GM12872 (cell line): ENCODE data around the gene OR2AK2.

ENCODE experiments used
- TF ChIP-seq, protein P1 (sequence below): IDR thresholded peaks from 3 replicates; pipeline ENCODE4 v1.5.1; 2011; ENCODE audit warnings: low read depth, mild to moderate bottlenecking, low read length, moderate library complexity; ENCODE audit not compliant: insufficient read depth

OR2AK2 gene

DNA sequence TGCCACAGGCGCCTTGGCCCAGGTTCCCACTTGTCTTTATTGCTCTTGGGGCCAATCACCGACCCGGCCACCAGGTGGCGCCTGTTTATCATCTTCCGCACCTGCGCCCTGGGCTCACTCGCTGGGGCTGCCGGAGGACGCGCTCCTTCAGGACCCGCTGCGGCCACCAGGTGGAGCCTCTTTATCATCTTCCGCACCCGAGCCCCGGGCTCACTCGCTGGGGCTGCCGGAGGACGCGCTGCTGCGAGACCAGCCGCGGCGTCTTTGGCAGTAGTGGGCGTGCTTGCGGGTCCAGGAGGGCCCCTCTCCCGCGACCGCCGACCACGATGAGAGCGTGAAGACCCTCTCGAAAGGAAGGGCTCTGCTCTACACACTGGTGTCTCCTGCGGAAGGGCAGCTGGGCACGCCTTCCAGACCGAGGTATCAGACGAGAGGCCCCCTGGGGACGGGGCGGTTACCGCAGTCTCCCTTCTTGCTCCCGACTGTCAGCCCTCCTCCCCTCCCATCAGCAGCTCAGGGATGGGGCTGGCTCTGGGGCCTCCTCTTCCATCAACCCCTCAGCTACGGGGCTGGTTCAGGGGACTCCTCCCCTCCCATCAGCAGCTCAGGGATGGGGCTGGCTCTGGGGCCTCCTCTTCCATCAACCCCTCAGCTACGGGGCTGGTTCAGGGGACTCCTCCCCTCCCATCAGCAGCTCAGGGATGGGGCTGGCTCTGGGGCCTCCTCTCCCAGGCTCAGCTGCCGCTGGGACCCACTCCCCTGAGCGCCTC, 27.9 kb upstream of the OR2AK2 start:
- TF ChIP-seq, protein P1, sequence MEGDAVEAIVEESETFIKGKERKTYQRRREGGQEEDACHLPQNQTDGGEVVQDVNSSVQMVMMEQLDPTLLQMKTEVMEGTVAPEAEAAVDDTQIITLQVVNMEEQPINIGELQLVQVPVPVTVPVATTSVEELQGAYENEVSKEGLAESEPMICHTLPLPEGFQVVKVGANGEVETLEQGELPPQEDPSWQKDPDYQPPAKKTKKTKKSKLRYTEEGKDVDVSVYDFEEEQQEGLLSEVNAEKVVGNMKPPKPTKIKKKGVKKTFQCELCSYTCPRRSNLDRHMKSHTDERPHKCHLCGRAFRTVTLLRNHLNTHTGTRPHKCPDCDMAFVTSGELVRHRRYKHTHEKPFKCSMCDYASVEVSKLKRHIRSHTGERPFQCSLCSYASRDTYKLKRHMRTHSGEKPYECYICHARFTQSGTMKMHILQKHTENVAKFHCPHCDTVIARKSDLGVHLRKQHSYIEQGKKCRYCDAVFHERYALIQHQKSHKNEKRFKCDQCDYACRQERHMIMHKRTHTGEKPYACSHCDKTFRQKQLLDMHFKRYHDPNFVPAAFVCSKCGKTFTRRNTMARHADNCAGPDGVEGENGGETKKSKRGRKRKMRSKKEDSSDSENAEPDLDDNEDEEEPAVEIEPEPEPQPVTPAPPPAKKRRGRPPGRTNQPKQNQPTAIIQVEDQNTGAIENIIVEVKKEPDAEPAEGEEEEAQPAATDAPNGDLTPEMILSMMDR: peak; percentile 84

DNA sequence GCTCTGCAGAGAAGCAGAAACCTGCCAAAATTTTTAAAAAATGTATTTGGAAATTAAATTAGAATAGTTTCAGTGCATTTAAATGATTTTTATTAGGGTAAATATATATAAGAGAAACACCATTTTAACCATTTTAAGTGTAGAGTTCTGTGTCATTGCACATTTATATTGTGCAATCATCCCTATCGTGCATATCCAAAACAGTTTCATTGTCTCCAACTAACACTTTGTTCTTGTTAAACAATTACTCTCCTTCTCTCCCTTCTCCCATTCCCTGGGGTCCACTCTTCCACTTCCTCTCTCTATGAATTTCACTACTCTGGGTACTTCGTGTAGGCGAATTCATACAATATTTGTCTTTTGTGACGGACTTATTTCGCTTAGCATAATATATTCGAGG, 22.4 kb upstream of the OR2AK2 start:
- TF ChIP-seq, protein P1: no peak

DNA sequence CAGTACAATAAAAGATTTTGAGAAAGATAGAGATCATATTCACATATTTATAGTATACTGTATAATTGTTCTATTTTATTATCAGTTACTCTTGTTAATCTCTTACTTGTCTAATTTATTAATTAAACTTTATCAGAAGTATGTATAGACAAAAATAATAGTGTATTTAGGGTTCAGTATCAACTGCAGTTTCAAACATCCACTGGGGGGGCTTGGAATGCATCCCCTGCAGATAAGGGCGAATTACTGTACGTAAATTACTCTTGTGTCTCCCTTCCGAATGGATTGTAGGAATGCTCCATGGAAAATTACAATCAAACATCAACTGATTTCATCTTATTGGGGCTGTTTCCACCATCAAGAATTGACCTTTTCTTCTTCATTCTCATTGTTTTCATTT, 16.5 kb upstream of the OR2AK2 start, which contains the start of gene OR2L8:
Gene OR2L8 (plus strand): TSS at position 301 of the 400 bp plus-strand sequence. CDS start 0 bp downstream, at position 301.
- TF ChIP-seq, protein P1: no peak

DNA sequence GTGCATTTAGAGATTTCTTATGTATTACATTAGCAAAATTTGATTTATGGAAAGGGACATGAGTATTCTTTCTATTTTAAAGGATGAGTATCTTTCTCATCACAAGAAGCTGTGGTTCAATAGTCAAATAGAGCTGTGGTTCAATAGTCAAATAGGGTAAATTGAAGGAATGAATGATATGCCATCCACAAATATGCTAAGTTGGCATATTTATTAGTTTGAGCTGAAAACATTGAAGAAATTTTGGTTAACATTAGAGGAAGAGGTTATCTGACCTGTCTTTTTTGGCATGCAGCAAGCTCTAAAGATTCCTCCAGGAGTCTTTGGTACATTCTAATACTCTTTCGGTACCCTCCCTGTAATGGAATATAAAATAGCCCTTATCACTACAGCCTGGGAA, 11.6 kb upstream of the OR2AK2 start:
- TF ChIP-seq, protein P1: no peak

DNA sequence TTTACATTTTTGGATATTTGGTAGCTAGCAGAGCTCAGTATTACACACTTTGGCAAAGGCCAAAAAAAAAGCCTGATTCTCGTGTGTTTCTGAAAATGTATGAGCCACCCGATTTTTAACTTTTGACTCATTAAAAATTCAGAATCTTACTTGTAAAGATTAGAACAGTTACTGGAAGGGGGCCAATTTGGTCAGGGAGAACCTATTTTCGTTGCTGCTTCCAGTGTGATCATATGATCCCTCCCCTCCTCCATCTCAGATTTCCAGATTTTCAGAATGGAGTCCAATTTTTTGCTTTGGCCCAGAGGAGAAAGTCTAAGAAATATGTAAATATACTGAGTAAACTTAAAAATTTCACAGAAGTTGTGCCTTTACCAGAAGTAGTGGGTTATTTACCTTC, 3.2 kb upstream of the OR2AK2 start:
- TF ChIP-seq, protein P1: no peak

DNA sequence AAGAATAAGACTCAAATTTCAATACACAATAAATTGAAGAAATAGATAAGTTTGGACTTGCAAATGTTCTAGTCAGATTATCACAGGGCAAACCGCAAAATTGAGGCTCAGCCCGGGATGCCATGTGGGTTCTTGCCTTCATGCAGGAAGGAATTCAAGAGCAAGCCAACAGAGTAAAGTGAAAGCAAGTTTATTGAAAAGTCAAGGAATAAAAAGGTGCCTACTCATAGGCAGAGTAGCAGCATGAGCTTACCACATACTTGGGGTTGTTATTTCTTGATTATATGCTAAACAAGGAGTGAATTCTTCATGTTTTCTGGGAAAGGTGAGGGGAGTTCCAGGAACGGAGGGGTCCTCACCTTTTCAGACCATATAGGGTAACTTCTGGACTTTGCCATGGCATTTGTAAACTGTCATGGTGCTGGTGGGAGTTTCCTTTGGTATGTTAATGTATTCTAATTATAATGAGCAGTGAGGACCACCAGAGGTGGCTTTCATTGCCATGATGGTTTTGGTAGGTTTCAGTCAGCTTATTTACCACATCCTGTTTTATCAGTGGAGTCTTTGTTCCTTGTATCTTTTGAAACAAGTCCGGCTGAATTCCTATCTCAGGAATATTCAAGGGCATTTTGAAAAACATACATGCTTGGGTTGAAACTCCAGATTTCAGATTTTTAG, 2.0 kb upstream of the OR2AK2 start:
- TF ChIP-seq, protein P1: no peak

DNA sequence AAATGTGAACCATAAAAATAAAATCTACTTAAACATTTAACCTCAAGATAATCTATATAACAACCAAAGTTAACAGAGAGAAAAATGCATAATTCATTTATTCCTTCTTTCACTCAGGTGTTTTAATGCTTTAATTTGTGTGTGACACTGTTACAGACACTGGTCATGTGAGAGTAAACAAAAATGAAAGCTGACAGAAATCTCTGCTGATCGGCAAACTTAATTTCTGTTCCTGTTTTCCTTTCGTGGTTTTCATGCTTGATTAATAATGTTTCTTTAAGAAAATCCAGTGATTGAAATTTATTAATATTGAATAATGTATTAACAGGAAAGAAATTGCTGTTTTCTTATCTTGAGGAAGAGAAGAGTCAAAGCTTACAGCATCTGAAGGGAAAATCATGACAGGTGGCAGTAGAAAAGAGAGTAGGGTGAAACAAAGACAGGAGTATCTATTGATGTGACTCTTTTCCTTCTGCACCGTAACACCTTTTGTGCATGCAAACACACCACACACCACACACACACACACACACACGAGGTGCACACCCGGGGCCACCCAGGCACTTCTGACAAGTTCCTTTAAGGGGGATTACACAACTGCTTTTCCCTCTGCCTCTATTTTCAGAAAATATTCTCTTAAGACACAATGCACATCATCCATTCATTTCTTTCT, 1.6 kb downstream of the OR2AK2 start:
- TF ChIP-seq, protein P1: no peak
